SK-N-SH (cell line): ENCODE measurements around the gene CLSTN2. TPM values are rescaled to one million over a fixed set of nuclear protein-coding genes. Genes with fewer than 3 reads are reported as not detected.

Source experiments
- CTCF ChIA-PET: fragments of 300-600, 350-600 bp; formaldehyde crosslinking; extraction: SDS; loops from one replicate; lab custom pipeline; 2021; lab: Yijun Ruan, JAX
- POLR2A ChIA-PET: fragments of 350-600 bp; sonication (Branson Sonifier 250); formaldehyde crosslinking; extraction: SDS; loops from one replicate; lab custom pipeline; 2020; ENCODE audit warnings: antibody characterized with exemption, inconsistent platforms; lab: Yijun Ruan, JAX
- DNase-seq: peaks from one replicate; pipeline ENCODE4 v3.0.0; 2012
- H2AFZ ChIP-seq: fragments of 200-600 bp; sonication (generic); 2 replicates; pipeline ENCODE4 v1.8.1; 2016; ENCODE audit warnings: antibody characterized with exemption, mild to moderate bottlenecking, low read depth
- H3F3A ChIP-seq: fragments of 200-600 bp; sonication (generic); replicated peaks from 2 replicates; pipeline ENCODE3; 2016; ENCODE audit warnings: antibody characterized with exemption, mild to moderate bottlenecking; ENCODE audit not compliant: insufficient read depth
- H3K27ac ChIP-seq, 2 experiments: fragments of 200-500 bp in 1 of 2; fragments of 200-600 bp in 1 of 2; sonication (Bioruptor generic) in 1 of 2; sonication (generic), shearing (Covaris generic) in 1 of 2; 2 replicates each; pipeline versions ENCODE4 v1.5.1 to v1.6.1; 2014 to 2016; ENCODE audit warnings: low read depth in 2 of 2, inconsistent platforms in 1 of 2, low read length in 1 of 2, mild to moderate bottlenecking in 1 of 2, mixed read lengths in 1 of 2
- H3K27me3 ChIP-seq: fragments of 200-600 bp; sonication (generic), shearing (Covaris generic); 2 replicates; pipeline ENCODE4 v1.6.1; 2016; ENCODE audit warnings: mixed run types; ENCODE audit not compliant: insufficient read depth
- H3K36me3 ChIP-seq, 2 experiments: fragments of 200-500 bp in 1 of 2; fragments of 200-600 bp in 1 of 2; sonication (Bioruptor generic) in 1 of 2; sonication (generic) in 1 of 2; replicated peaks in 1 of 2; 2 replicates each; pipeline versions ENCODE3 to v1.5.1; 2014 to 2016; ENCODE audit warnings: low read length in 1 of 2, mild to moderate bottlenecking in 1 of 2; ENCODE audit not compliant: insufficient read depth in 2 of 2, control insufficient read depth in 1 of 2
- H3K4me1 ChIP-seq, 2 experiments: fragments of 200-500 bp in 1 of 2; fragments of 200-600 bp in 1 of 2; sonication (Bioruptor generic) in 1 of 2; sonication (generic), shearing (Covaris generic) in 1 of 2; 2 replicates each; pipeline versions ENCODE4 v1.5.1 to v1.6.1; 2014 to 2016; ENCODE audit warnings: low read depth in 1 of 2, low read length in 1 of 2, mixed run types in 1 of 2; ENCODE audit not compliant: insufficient read depth in 2 of 2, control insufficient read depth in 1 of 2
- H3K4me2 ChIP-seq: fragments of 200-600 bp; sonication (generic), shearing (Covaris generic); 2 replicates; pipeline ENCODE4 v1.6.1; 2017; ENCODE audit warnings: mixed run types
- H3K4me3 ChIP-seq, 2 experiments: fragments of 200-500 bp in 1 of 2; fragments of 200-600 bp in 1 of 2; sonication (Bioruptor generic) in 1 of 2; sonication (generic), shearing (Covaris generic) in 1 of 2; 2 replicates each; pipeline versions ENCODE4 v1.5.1 to v1.8.1; 2014 to 2016; ENCODE audit warnings: low read depth in 2 of 2, inconsistent platforms in 1 of 2, low read length in 1 of 2, mild to moderate bottlenecking in 1 of 2, mixed read lengths in 1 of 2, moderate library complexity in 1 of 2
- H3K79me2 ChIP-seq: fragments of 200-600 bp; sonication (generic); 2 replicates; pipeline ENCODE4 v1.8.1; 2017; ENCODE audit warnings: mild to moderate bottlenecking; ENCODE audit not compliant: insufficient read depth
- H3K9ac ChIP-seq: fragments of 200-600 bp; sonication (generic); 2 replicates; pipeline ENCODE4 v1.6.1; 2017; ENCODE audit warnings: mixed run types
- H3K9me2 ChIP-seq: fragments of 200-600 bp; sonication (generic); 2 replicates; pipeline ENCODE4 v1.6.1; 2017; ENCODE audit warnings: mixed run types
- H3K9me3 ChIP-seq: fragments of 200-600 bp; sonication (generic); 2 replicates; pipeline ENCODE4 v1.6.1; 2017; ENCODE audit warnings: mixed run types, mild to moderate bottlenecking, moderate library complexity
- H4K20me1 ChIP-seq: fragments of 200-600 bp; sonication (generic); 2 replicates; pipeline ENCODE4 v1.6.1; 2017; ENCODE audit warnings: mild to moderate bottlenecking, mixed run types; ENCODE audit not compliant: insufficient read depth
- ELF1 ChIP-seq: IDR thresholded peaks from 2 replicates; pipeline ENCODE4 v1.4.0; 2012
- EZH2phosphoT487 ChIP-seq: fragments of 200-600 bp; sonication (generic); IDR thresholded peaks from 2 replicates; pipeline ENCODE4 v1.6.1; 2017; ENCODE audit warnings: low read depth, mixed run types, mild to moderate bottlenecking, antibody characterized with exemption, moderate library complexity, borderline replicate concordance
- FOXJ3 ChIP-seq: sonication (generic); formaldehyde crosslinking; IDR thresholded peaks from 2 replicates; pipeline ENCODE4 v1.5.1; 2020; ENCODE audit warnings: mild to moderate bottlenecking, missing genetic modification reagents
- FOXM1 ChIP-seq: IDR thresholded peaks from 2 replicates; pipeline ENCODE4 v1.4.0; 2012; ENCODE audit warnings: low read depth, mild to moderate bottlenecking
- GABPA ChIP-seq: IDR thresholded peaks from 2 replicates; pipeline ENCODE4 v1.4.0; 2012; ENCODE audit warnings: low read depth, mild to moderate bottlenecking
- GATA2 ChIP-seq: sonication (generic); formaldehyde crosslinking; IDR thresholded peaks from 2 replicates; pipeline ENCODE4 v1.5.0; 2020; ENCODE audit warnings: mild to moderate bottlenecking, missing genetic modification reagents
- JUND ChIP-seq: IDR thresholded peaks from 2 replicates; pipeline ENCODE4 v1.4.0; 2012
- NFIC ChIP-seq: IDR thresholded peaks from 2 replicates; pipeline ENCODE4 v1.4.0; 2012; ENCODE audit warnings: borderline replicate concordance
- POLR2AphosphoS5 ChIP-seq: IDR thresholded peaks from 2 replicates; pipeline ENCODE4 v1.6.1; 2012; ENCODE audit warnings: low read depth, low read length
- RFX5 ChIP-seq: IDR thresholded peaks from 2 replicates; pipeline ENCODE4 v1.6.1; 2012; ENCODE audit warnings: mild to moderate bottlenecking, improper control_type of control experiment, low read length
- SIN3A ChIP-seq: IDR thresholded peaks from 2 replicates; pipeline ENCODE4 v1.6.1; 2012; ENCODE audit warnings: low read depth, mild to moderate bottlenecking, low read length, moderate library complexity, borderline replicate concordance
- TAF1 ChIP-seq: IDR thresholded peaks from 2 replicates; pipeline ENCODE4 v1.6.1; 2012; ENCODE audit warnings: low read depth, mild to moderate bottlenecking, low read length, moderate library complexity, borderline replicate concordance
- TCF12 ChIP-seq: IDR thresholded peaks from 2 replicates; pipeline ENCODE4 v1.4.0; 2012
- TEAD4 ChIP-seq: IDR thresholded peaks from 2 replicates; pipeline ENCODE4 v1.4.0; 2012; ENCODE audit warnings: mild to moderate bottlenecking, borderline replicate concordance; ENCODE audit not compliant: insufficient read depth
- WGBS: methylation state at CpG from one replicate; pipeline ENCODE4 v1.1.6; 2017; ENCODE audit warnings: low lambda C conversion rate; 5-methylcytosine and 5-hydroxymethylcytosine counted together
- polyA plus RNA-seq, 3 experiments: library from polyadenylated mRNA; depleted of rRNA; stranded (reverse); fragments of >200 nt; gene quantifications; 2 replicates each; pipeline ENCODE4 v1.2.3, GENCODE V29; 2012
- TF ChIP-seq, protein P1 (sequence below): IDR thresholded peaks from 2 replicates; pipeline ENCODE4 v1.4.0; 2012; ENCODE audit warnings: low read depth, borderline replicate concordance
- TF ChIP-seq, protein P2 (sequence below): IDR thresholded peaks from 2 replicates; pipeline ENCODE4 v1.4.0; 2012; ENCODE audit warnings: low read depth
- TF ChIP-seq, protein P3 (sequence below): fragments of 200-600 bp; sonication (generic); IDR thresholded peaks from 2 replicates; pipeline ENCODE4 v1.6.1; 2017; ENCODE audit warnings: antibody characterized with exemption, mild to moderate bottlenecking, moderate library complexity
- TF ChIP-seq, protein P4 (sequence below): IDR thresholded peaks from 2 replicates; pipeline ENCODE4 v1.6.1; 2012; ENCODE audit warnings: mild to moderate bottlenecking, low read depth, low read length, moderate library complexity

Gene CLSTN2
- polyA plus RNA-seq, 1 of the 3 experiments (the other 2 are of a cell fraction): 0.02 TPM

DNA sequence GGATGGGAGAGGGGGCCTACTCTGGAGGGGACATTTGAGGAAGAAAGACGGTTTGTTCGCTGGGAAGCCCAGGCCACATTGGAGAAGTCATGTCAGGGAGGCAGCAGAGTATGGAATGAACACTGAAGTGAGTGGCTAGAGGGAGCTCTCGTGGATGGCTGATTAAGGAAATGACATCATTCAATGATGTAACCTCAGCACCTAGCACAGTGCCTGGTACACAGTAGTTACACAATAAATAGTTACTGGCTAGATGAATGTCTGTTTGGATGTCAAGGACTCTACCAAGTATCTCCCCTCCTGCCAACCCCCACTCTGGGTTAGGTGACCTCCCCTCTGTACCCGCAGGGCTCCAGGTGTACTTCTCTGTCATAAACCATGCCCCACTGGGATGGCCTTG, 121.1 kb downstream of the CLSTN2 start (continued):
- TF ChIP-seq FOXM1 (no peak), TEAD4 (no peak), TAF1 (no peak), EZH2phosphoT487 (no peak), GATA2 (CRISPR knock-in tag) (no peak), SIN3A (no peak)

DNA sequence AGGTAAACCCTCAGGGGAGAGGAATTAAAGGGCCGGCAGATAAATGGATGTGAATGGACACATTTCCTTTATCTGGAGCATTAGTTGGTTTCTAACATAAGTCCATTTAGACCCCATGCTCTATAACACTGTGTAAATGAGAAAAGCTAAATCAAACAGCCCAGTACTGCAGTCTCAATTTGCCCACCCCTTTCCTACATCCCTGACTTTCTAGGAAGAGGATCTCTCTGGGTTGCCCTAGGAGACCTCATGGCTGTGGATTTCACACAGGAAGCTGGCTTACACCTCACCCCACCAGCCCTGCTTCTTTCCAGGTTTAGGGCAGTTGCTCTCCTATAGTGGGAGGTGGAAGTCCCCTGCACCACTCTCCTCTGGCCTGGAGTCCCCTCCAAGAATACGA, 126.2 kb downstream of the CLSTN2 start:
- Histone ChIP-seq H3K79me2 (no peaks in the 10 kb centered on the region), H3K4me3 (no peak overlapping the region), H4K20me1 (no peaks in the 10 kb centered on the region), H3K9ac (no peak overlapping the region)
- TF ChIP-seq NFIC: no peak
- TF ChIP-seq, protein P1, sequence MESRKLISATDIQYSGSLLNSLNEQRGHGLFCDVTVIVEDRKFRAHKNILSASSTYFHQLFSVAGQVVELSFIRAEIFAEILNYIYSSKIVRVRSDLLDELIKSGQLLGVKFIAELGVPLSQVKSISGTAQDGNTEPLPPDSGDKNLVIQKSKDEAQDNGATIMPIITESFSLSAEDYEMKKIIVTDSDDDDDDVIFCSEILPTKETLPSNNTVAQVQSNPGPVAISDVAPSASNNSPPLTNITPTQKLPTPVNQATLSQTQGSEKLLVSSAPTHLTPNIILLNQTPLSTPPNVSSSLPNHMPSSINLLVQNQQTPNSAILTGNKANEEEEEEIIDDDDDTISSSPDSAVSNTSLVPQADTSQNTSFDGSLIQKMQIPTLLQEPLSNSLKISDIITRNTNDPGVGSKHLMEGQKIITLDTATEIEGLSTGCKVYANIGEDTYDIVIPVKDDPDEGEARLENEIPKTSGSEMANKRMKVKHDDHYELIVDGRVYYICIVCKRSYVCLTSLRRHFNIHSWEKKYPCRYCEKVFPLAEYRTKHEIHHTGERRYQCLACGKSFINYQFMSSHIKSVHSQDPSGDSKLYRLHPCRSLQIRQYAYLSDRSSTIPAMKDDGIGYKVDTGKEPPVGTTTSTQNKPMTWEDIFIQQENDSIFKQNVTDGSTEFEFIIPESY: no peak
- TF ChIP-seq GABPA: no peak
- no peak for TF ChIP-seq POLR2AphosphoS5
- no peak for TF ChIP-seq TCF12
- TF ChIP-seq FOXJ3 (CRISPR knock-in tag): no peak
- TF ChIP-seq EZH2phosphoT487: no peak
- TF ChIP-seq, all 33 proteins: peak for 0
- POLR2A ChIA-PET: no interaction called here
- Histone ChIP-seq H3K27me3 (no peaks in the 10 kb centered on the region), H3K4me1 (no peaks in the 10 kb centered on the region), H3K36me3 (no peaks in the 10 kb centered on the region), H3F3A (no peaks in the 10 kb centered on the region), H2AFZ (no peak overlapping the region), H3K9me2 (no peaks in the 10 kb centered on the region), H3K27ac (no peak overlapping the region), H3K4me2 (no peak overlapping the region), H3K9me3 (no peaks in the 10 kb centered on the region)
- 71% methylated on average over 2 of the region's 2 CpGs for WGBS
- CTCF ChIA-PET: interaction anchor here (0.6 to 1.8 kb wide), 4 partner anchors 8 to 68 kb away, joined by 3 to 6 read pairs (median 5); no protein-coding TSS in a partner anchor
- no peak for DNase-seq

DNA sequence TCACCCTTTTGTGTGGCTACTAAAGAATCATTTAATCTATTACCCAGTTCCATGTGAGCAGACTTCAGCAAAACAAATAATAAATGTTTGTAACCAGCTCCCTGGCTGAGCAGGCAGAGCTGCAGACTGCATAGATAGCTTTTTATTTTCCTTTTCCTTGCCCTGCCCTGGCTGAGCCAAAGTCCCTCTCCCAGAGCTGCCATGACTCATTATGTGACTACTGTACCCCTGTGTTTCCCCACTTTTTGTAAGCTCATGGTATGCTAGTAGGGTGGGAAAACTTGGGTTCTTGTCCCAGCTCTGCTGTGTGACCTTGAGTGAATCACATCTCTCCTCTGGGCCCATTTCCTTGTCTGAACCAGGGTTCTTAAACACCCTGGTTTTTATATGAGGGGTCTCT, 127.5 kb downstream of the CLSTN2 start:
- Histone ChIP-seq H3K27ac (no peak overlapping the region), H3K4me2 (no peak overlapping the region), H3K4me1 (no peaks in the 10 kb centered on the region), H3K9ac (no peak overlapping the region), H4K20me1 (no peaks in the 10 kb centered on the region), H3K27me3 (no peaks in the 10 kb centered on the region), H3F3A (no peaks in the 10 kb centered on the region), H3K9me3 (no peaks in the 10 kb centered on the region), H3K9me2 (no peaks in the 10 kb centered on the region), H2AFZ (no peak overlapping the region), H3K79me2 (no peaks in the 10 kb centered on the region), H3K4me3 (no peak overlapping the region), H3K36me3 (no peaks in the 10 kb centered on the region)
- no peak for DNase-seq
- ChIA-PET CTCF (interaction anchor here (0.8 to 1.5 kb wide), 4 partner anchors 9 to 67 kb away, joined by 3 to 5 read pairs (median 4); no protein-coding TSS in a partner anchor), POLR2A (no interaction called here)
- TF ChIP-seq TEAD4 (no peak), TAF1 (no peak), ELF1 (no peak), RFX5 (no peak), SIN3A (no peak), JUND (no peak), FOXM1 (no peak)
- TF ChIP-seq, protein P2, sequence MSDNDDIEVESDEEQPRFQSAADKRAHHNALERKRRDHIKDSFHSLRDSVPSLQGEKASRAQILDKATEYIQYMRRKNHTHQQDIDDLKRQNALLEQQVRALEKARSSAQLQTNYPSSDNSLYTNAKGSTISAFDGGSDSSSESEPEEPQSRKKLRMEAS: no peak
- TF ChIP-seq, protein P3, sequence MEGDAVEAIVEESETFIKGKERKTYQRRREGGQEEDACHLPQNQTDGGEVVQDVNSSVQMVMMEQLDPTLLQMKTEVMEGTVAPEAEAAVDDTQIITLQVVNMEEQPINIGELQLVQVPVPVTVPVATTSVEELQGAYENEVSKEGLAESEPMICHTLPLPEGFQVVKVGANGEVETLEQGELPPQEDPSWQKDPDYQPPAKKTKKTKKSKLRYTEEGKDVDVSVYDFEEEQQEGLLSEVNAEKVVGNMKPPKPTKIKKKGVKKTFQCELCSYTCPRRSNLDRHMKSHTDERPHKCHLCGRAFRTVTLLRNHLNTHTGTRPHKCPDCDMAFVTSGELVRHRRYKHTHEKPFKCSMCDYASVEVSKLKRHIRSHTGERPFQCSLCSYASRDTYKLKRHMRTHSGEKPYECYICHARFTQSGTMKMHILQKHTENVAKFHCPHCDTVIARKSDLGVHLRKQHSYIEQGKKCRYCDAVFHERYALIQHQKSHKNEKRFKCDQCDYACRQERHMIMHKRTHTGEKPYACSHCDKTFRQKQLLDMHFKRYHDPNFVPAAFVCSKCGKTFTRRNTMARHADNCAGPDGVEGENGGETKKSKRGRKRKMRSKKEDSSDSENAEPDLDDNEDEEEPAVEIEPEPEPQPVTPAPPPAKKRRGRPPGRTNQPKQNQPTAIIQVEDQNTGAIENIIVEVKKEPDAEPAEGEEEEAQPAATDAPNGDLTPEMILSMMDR: no peak
- TF ChIP-seq, protein P4, sequence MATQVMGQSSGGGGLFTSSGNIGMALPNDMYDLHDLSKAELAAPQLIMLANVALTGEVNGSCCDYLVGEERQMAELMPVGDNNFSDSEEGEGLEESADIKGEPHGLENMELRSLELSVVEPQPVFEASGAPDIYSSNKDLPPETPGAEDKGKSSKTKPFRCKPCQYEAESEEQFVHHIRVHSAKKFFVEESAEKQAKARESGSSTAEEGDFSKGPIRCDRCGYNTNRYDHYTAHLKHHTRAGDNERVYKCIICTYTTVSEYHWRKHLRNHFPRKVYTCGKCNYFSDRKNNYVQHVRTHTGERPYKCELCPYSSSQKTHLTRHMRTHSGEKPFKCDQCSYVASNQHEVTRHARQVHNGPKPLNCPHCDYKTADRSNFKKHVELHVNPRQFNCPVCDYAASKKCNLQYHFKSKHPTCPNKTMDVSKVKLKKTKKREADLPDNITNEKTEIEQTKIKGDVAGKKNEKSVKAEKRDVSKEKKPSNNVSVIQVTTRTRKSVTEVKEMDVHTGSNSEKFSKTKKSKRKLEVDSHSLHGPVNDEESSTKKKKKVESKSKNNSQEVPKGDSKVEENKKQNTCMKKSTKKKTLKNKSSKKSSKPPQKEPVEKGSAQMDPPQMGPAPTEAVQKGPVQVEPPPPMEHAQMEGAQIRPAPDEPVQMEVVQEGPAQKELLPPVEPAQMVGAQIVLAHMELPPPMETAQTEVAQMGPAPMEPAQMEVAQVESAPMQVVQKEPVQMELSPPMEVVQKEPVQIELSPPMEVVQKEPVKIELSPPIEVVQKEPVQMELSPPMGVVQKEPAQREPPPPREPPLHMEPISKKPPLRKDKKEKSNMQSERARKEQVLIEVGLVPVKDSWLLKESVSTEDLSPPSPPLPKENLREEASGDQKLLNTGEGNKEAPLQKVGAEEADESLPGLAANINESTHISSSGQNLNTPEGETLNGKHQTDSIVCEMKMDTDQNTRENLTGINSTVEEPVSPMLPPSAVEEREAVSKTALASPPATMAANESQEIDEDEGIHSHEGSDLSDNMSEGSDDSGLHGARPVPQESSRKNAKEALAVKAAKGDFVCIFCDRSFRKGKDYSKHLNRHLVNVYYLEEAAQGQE: no peak
